GM21423 (cell line): ENCODE data around the gene PTPRO.

Experiments
- ATAC-seq: cut with Tn5 transposase; IDR thresholded peaks from one replicate; pipeline ENCODE4 v1.9.1; 2021; ENCODE audit warnings: mild to moderate bottlenecking, moderate library complexity; ENCODE audit not compliant: unreplicated experiment

The PTPRO gene

GRCh38 chr12:15634010-15634683 is 311.8 kb downstream of the PTPRO start:
- ATAC-seq, result no peak

GRCh38 chr12:15636060-15636890 is 314.0 kb downstream of the PTPRO start:
- ATAC-seq, result no peak

GRCh38 chr12:15638231-15638630 is 315.9 kb downstream of the PTPRO start:
- no peak for ATAC-seq

GRCh38 chr12:15644700-15645099 is 322.4 kb downstream of the PTPRO start:
- no peak for ATAC-seq

- ATAC-seq, result no peak
These were observed 324.3 kb downstream of the PTPRO start for GRCh38 chr12:15646581-15646980.
